SK-N-SH (cell line): ENCODE measurements around the gene MEIS2. TPM values are rescaled to one million over a fixed set of nuclear protein-coding genes. Genes with fewer than 3 reads are reported as not detected.

Experiments used
- CTCF ChIA-PET: fragments of 300-600, 350-600 bp; formaldehyde crosslinking; extraction: SDS; loops from one replicate; lab custom pipeline; 2021; lab: Yijun Ruan, JAX
- POLR2A ChIA-PET: fragments of 350-600 bp; sonication (Branson Sonifier 250); formaldehyde crosslinking; extraction: SDS; loops from one replicate; lab custom pipeline; 2020; ENCODE audit warnings: antibody characterized with exemption, inconsistent platforms; lab: Yijun Ruan, JAX
- DNase-seq: peaks from one replicate; pipeline ENCODE4 v3.0.0; 2012
- H2AFZ ChIP-seq: fragments of 200-600 bp; sonication (generic); 2 replicates; pipeline ENCODE4 v1.8.1; 2016; ENCODE audit warnings: antibody characterized with exemption, mild to moderate bottlenecking, low read depth
- H3F3A ChIP-seq: fragments of 200-600 bp; sonication (generic); replicated peaks from 2 replicates; pipeline ENCODE3; 2016; ENCODE audit warnings: antibody characterized with exemption, mild to moderate bottlenecking; ENCODE audit not compliant: insufficient read depth
- H3K27ac ChIP-seq, 2 experiments: fragments of 200-500 bp in 1 of 2; fragments of 200-600 bp in 1 of 2; sonication (Bioruptor generic) in 1 of 2; sonication (generic), shearing (Covaris generic) in 1 of 2; 2 replicates each; pipeline versions ENCODE4 v1.5.1 to v1.6.1; 2014 to 2016; ENCODE audit warnings: low read depth in 2 of 2, inconsistent platforms in 1 of 2, low read length in 1 of 2, mild to moderate bottlenecking in 1 of 2, mixed read lengths in 1 of 2
- H3K27me3 ChIP-seq: fragments of 200-600 bp; sonication (generic), shearing (Covaris generic); 2 replicates; pipeline ENCODE4 v1.6.1; 2016; ENCODE audit warnings: mixed run types; ENCODE audit not compliant: insufficient read depth
- H3K36me3 ChIP-seq, 2 experiments: fragments of 200-500 bp in 1 of 2; fragments of 200-600 bp in 1 of 2; sonication (Bioruptor generic) in 1 of 2; sonication (generic) in 1 of 2; replicated peaks in 1 of 2; 2 replicates each; pipeline versions ENCODE3 to v1.5.1; 2014 to 2016; ENCODE audit warnings: low read length in 1 of 2, mild to moderate bottlenecking in 1 of 2; ENCODE audit not compliant: insufficient read depth in 2 of 2, control insufficient read depth in 1 of 2
- H3K4me1 ChIP-seq, 2 experiments: fragments of 200-500 bp in 1 of 2; fragments of 200-600 bp in 1 of 2; sonication (Bioruptor generic) in 1 of 2; sonication (generic), shearing (Covaris generic) in 1 of 2; 2 replicates each; pipeline versions ENCODE4 v1.5.1 to v1.6.1; 2014 to 2016; ENCODE audit warnings: low read depth in 1 of 2, low read length in 1 of 2, mixed run types in 1 of 2; ENCODE audit not compliant: insufficient read depth in 2 of 2, control insufficient read depth in 1 of 2
- H3K4me2 ChIP-seq: fragments of 200-600 bp; sonication (generic), shearing (Covaris generic); 2 replicates; pipeline ENCODE4 v1.6.1; 2017; ENCODE audit warnings: mixed run types
- H3K4me3 ChIP-seq, 2 experiments: fragments of 200-500 bp in 1 of 2; fragments of 200-600 bp in 1 of 2; sonication (Bioruptor generic) in 1 of 2; sonication (generic), shearing (Covaris generic) in 1 of 2; 2 replicates each; pipeline versions ENCODE4 v1.5.1 to v1.8.1; 2014 to 2016; ENCODE audit warnings: low read depth in 2 of 2, inconsistent platforms in 1 of 2, low read length in 1 of 2, mild to moderate bottlenecking in 1 of 2, mixed read lengths in 1 of 2, moderate library complexity in 1 of 2
- H3K79me2 ChIP-seq: fragments of 200-600 bp; sonication (generic); 2 replicates; pipeline ENCODE4 v1.8.1; 2017; ENCODE audit warnings: mild to moderate bottlenecking; ENCODE audit not compliant: insufficient read depth
- H3K9ac ChIP-seq: fragments of 200-600 bp; sonication (generic); 2 replicates; pipeline ENCODE4 v1.6.1; 2017; ENCODE audit warnings: mixed run types
- H3K9me2 ChIP-seq: fragments of 200-600 bp; sonication (generic); 2 replicates; pipeline ENCODE4 v1.6.1; 2017; ENCODE audit warnings: mixed run types
- H3K9me3 ChIP-seq: fragments of 200-600 bp; sonication (generic); 2 replicates; pipeline ENCODE4 v1.6.1; 2017; ENCODE audit warnings: mixed run types, mild to moderate bottlenecking, moderate library complexity
- H4K20me1 ChIP-seq: fragments of 200-600 bp; sonication (generic); 2 replicates; pipeline ENCODE4 v1.6.1; 2017; ENCODE audit warnings: mild to moderate bottlenecking, mixed run types; ENCODE audit not compliant: insufficient read depth
- CHD2 ChIP-seq: fragments of 150-350 bp; IDR thresholded peaks from 2 replicates; pipeline ENCODE4 v1.6.1; 2018; ENCODE audit warnings: low read length; ENCODE audit not compliant: partially characterized antibody
- EZH2phosphoT487 ChIP-seq: fragments of 200-600 bp; sonication (generic); IDR thresholded peaks from 2 replicates; pipeline ENCODE4 v1.6.1; 2017; ENCODE audit warnings: low read depth, mixed run types, mild to moderate bottlenecking, antibody characterized with exemption, moderate library complexity, borderline replicate concordance
- FOSL2 ChIP-seq: IDR thresholded peaks from 2 replicates; pipeline ENCODE4 v1.4.0; 2012; ENCODE audit warnings: low read depth, mild to moderate bottlenecking, moderate library complexity, borderline replicate concordance
- FOXJ3 ChIP-seq: sonication (generic); formaldehyde crosslinking; IDR thresholded peaks from 2 replicates; pipeline ENCODE4 v1.5.1; 2020; ENCODE audit warnings: mild to moderate bottlenecking, missing genetic modification reagents
- FOXM1 ChIP-seq: IDR thresholded peaks from 2 replicates; pipeline ENCODE4 v1.4.0; 2012; ENCODE audit warnings: low read depth, mild to moderate bottlenecking
- GABPA ChIP-seq: IDR thresholded peaks from 2 replicates; pipeline ENCODE4 v1.4.0; 2012; ENCODE audit warnings: low read depth, mild to moderate bottlenecking
- GATA2 ChIP-seq: sonication (generic); formaldehyde crosslinking; IDR thresholded peaks from 2 replicates; pipeline ENCODE4 v1.5.0; 2020; ENCODE audit warnings: mild to moderate bottlenecking, missing genetic modification reagents
- JUND ChIP-seq: IDR thresholded peaks from 2 replicates; pipeline ENCODE4 v1.4.0; 2012
- MEF2A ChIP-seq: IDR thresholded peaks from 2 replicates; pipeline ENCODE4 v1.4.0; 2012; ENCODE audit warnings: low read depth, borderline replicate concordance
- NFIC ChIP-seq: IDR thresholded peaks from 2 replicates; pipeline ENCODE4 v1.4.0; 2012; ENCODE audit warnings: borderline replicate concordance
- PBX3 ChIP-seq: IDR thresholded peaks from 2 replicates; pipeline ENCODE4; 2012
- RCOR1 ChIP-seq: fragments of 150-350 bp; IDR thresholded peaks from 2 replicates; pipeline ENCODE4 v1.6.1; 2017; ENCODE audit warnings: antibody characterized with exemption, low read length
- SIN3A ChIP-seq: IDR thresholded peaks from 2 replicates; pipeline ENCODE4 v1.6.1; 2012; ENCODE audit warnings: low read depth, mild to moderate bottlenecking, low read length, moderate library complexity, borderline replicate concordance
- TCF12 ChIP-seq: IDR thresholded peaks from 2 replicates; pipeline ENCODE4 v1.4.0; 2012
- TEAD4 ChIP-seq: IDR thresholded peaks from 2 replicates; pipeline ENCODE4 v1.4.0; 2012; ENCODE audit warnings: mild to moderate bottlenecking, borderline replicate concordance; ENCODE audit not compliant: insufficient read depth
- YY1 ChIP-seq: IDR thresholded peaks from 2 replicates; pipeline ENCODE4 v1.4.0; 2012; ENCODE audit warnings: low read depth, mild to moderate bottlenecking
- ZBTB33 ChIP-seq: IDR thresholded peaks from 2 replicates; pipeline ENCODE4 v1.4.0; 2012; ENCODE audit warnings: low read depth, borderline replicate concordance
- WGBS: methylation state at CpG from one replicate; pipeline ENCODE4 v1.1.6; 2017; ENCODE audit warnings: low lambda C conversion rate; 5-methylcytosine and 5-hydroxymethylcytosine counted together
- polyA plus RNA-seq, 3 experiments: library from polyadenylated mRNA; depleted of rRNA; stranded (reverse); fragments of >200 nt; gene quantifications; 2 replicates each; pipeline ENCODE4 v1.2.3, GENCODE V29; 2012
- TF ChIP-seq, protein P1 (sequence below): fragments of 200-600 bp; sonication (generic); IDR thresholded peaks from 2 replicates; pipeline ENCODE4 v1.6.1; 2017; ENCODE audit warnings: antibody characterized with exemption, mild to moderate bottlenecking, moderate library complexity
- TF ChIP-seq, protein P2 (sequence below): IDR thresholded peaks from 2 replicates; pipeline ENCODE4 v1.4.0; 2012; ENCODE audit warnings: low read depth, borderline replicate concordance

The MEIS2 gene
- polyA plus RNA-seq, 1 of the 3 experiments (the other 2 are of a cell fraction) = 146 TPM

DNA sequence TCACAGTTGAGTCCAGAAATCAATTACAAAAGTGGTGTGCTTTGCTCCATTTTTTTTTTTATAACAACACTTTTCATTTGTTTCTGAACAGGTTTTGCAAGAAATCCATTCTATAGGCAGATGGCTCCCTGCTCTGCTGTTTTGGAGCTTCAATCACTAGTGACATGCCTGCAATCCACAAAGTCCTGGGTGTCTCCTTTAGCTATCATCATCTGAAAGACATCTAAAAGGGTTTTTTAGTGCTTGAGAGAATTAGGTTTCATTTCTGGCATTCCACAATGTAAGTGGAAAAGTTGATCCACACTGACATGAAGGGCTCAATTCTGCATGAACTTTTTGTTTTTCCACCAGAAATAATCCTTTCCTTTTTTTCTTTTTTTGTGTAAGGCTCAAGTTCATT lies 24.0 kb upstream of the MEIS2 start (continued):
- TF ChIP-seq ZBTB33 (no peak), PBX3 (peak; percentile 92), GATA2 (no peak), MEF2A (peak; percentile 46; the same call in 1 of the 2 replicates)
- TF ChIP-seq, protein P1, sequence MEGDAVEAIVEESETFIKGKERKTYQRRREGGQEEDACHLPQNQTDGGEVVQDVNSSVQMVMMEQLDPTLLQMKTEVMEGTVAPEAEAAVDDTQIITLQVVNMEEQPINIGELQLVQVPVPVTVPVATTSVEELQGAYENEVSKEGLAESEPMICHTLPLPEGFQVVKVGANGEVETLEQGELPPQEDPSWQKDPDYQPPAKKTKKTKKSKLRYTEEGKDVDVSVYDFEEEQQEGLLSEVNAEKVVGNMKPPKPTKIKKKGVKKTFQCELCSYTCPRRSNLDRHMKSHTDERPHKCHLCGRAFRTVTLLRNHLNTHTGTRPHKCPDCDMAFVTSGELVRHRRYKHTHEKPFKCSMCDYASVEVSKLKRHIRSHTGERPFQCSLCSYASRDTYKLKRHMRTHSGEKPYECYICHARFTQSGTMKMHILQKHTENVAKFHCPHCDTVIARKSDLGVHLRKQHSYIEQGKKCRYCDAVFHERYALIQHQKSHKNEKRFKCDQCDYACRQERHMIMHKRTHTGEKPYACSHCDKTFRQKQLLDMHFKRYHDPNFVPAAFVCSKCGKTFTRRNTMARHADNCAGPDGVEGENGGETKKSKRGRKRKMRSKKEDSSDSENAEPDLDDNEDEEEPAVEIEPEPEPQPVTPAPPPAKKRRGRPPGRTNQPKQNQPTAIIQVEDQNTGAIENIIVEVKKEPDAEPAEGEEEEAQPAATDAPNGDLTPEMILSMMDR = no peak
- TF ChIP-seq, protein P2, sequence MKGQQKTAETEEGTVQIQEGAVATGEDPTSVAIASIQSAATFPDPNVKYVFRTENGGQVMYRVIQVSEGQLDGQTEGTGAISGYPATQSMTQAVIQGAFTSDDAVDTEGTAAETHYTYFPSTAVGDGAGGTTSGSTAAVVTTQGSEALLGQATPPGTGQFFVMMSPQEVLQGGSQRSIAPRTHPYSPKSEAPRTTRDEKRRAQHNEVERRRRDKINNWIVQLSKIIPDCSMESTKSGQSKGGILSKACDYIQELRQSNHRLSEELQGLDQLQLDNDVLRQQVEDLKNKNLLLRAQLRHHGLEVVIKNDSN = no peak

- Histone ChIP-seq H3K79me2 (no peaks in the 10 kb centered on the region), H3K9me3 (no peaks in the 10 kb centered on the region; the same call in 1 of the 2 replicates), H3K27ac (peak overlapping the region; percentile 7 to 95; a peak in 3 of 4 replicates), H3K9ac (no peak overlapping the region), H3F3A (peaks cover 20% of the 10 kb centered on the region), H3K9me2 (no peaks in the 10 kb centered on the region), H3K4me2 (no peak overlapping the region), H3K4me1 (peaks cover 17 to 43% of the 10 kb centered on the region in 2 experiments; a peak in 2 of 4 replicates), H3K4me3 (no peak overlapping the region; a peak in 1 of 4 replicates), H2AFZ (0 out of 2 replicates have a peak overlapping the region, but pooled peaks have one; percentile 10), H3K27me3 (no peaks in the 10 kb centered on the region), H3K36me3 (no peaks in the 10 kb centered on the region), H4K20me1 (no peaks in the 10 kb centered on the region)
- 86% methylated on average over 1 of the region's 1 CpG for WGBS
- CTCF ChIA-PET = interaction anchor here (1.2 to 4.0 kb wide), 6 partner anchors 9 to 758 kb away, joined by 3 to 31 read pairs (median 5); no protein-coding TSS in a partner anchor
- POLR2A ChIA-PET = interaction anchor here (0.8 to 2.9 kb wide), 4 partner anchors 12 to 21 kb away, joined by 3 to 20 read pairs (median 6); no protein-coding TSS in a partner anchor
- peak; percentile 48 for DNase-seq
- TF ChIP-seq FOXJ3 (CRISPR knock-in tag) = peak; percentile 65; the same call in 1 of the 2 replicates
- TF ChIP-seq CHD2 = peak; percentile 72
- TF ChIP-seq RCOR1 = peak; percentile 76
- TF ChIP-seq NFIC = peak; percentile 47; the same call in 1 of the 2 replicates
- no peak for TF ChIP-seq EZH2phosphoT487
- no peak for TF ChIP-seq PBX3
- no peak for TF ChIP-seq SIN3A
- TF ChIP-seq GABPA = no peak
- no peak for TF ChIP-seq FOXM1
- TF ChIP-seq YY1 = peak; percentile 53; the same call in 1 of the 2 replicates
- TF ChIP-seq MEF2A = no peak
- TF ChIP-seq TCF12 = peak; percentile 80
- TF ChIP-seq JUND = no peak
- TF ChIP-seq, protein P1 = no peak
- TF ChIP-seq TEAD4 = 0 out of 2 replicates have a peak, but pooled peaks have one; percentile 48
- no peak for TF ChIP-seq ZBTB33
- no peak for TF ChIP-seq FOSL2
Observed at GRCh38 chr15:37122703-37123102, 22.4 kb upstream of the MEIS2 start.
